Activated CD8-positive, alpha-beta T cell treated with anti-CD3 and anti-CD28 coated beads, Interleukin-2, amount 10 ng/mL, durations not matched to agents 7 days and 5 days (primary cell): Measurements from ENCODE around the gene CDCP2. TPM values are rescaled to one million over a fixed set of nuclear protein-coding genes. Genes with fewer than 3 reads are reported as not detected.

Experiments
- ATAC-seq: fragments of 150-1000 bp; cut with Tn5 transposase; one replicate; pipeline ENCODE4 v1.10.0; 2021; ENCODE audit warnings: moderate library complexity
- CTCF ChIA-PET: fragments of 350-600 bp; sonication (Branson Sonifier 250); formaldehyde crosslinking; loops from one replicate; lab custom pipeline; 2021; ENCODE audit warnings: antibody characterized with exemption; lab: Charles Lee
- POLR2A ChIA-PET: fragments of 350-600 bp; sonication (Branson Sonifier 250); formaldehyde crosslinking; loops from one replicate; lab custom pipeline; 2021; ENCODE audit warnings: antibody characterized with exemption; lab: Charles Lee
- DNase-seq: peaks from one replicate; pipeline ENCODE4 v3.0.0-alpha.2; 2020
- H3K27ac Mint-ChIP-seq: one replicate; pipeline ENCODE4 v1.8.0; 2021; ENCODE audit warnings: mild to moderate bottlenecking, mixed read lengths
- H3K27me3 Mint-ChIP-seq: one replicate; pipeline ENCODE4 v1.8.0; 2021; ENCODE audit warnings: low read depth, mixed read lengths
- H3K36me3 Mint-ChIP-seq: one replicate; pipeline ENCODE4 v1.8.0; 2021; ENCODE audit warnings: low read depth, mixed read lengths
- H3K4me1 Mint-ChIP-seq: one replicate; pipeline ENCODE4 v1.8.0; 2021; ENCODE audit warnings: low read depth, mixed read lengths
- H3K4me3 Mint-ChIP-seq: one replicate; pipeline ENCODE4 v1.8.0; 2021; ENCODE audit warnings: mild to moderate bottlenecking, mixed read lengths
- H3K9me3 Mint-ChIP-seq: one replicate; pipeline ENCODE4 v1.8.0; 2022; ENCODE audit warnings: mixed read lengths; ENCODE audit not compliant: insufficient read depth
- total RNA-seq, 2 experiments: library from RNA; stranded (reverse); gene quantifications; one replicate each; pipeline ENCODE4 v1.2.3, GENCODE V29; 2021

The CDCP2 gene
- total RNA-seq, 2 experiments from 2014 or later, result 0.16 TPM; not detected in 1

GRCh38 chr1:54153535-54154439 lies 987 bp upstream of the CDCP2 start:
- Mint-ChIP-seq H3K4me3 (no peak overlapping the region), H3K36me3 (no peaks in the 10 kb centered on the region), H3K9me3 (no peaks in the 10 kb centered on the region), H3K4me1 (peaks cover 5% of the 10 kb centered on the region), H3K27ac (no peak overlapping the region), H3K27me3 (peaks cover 3% of the 10 kb centered on the region)
- CTCF ChIA-PET, result no interaction called here
- no peak for ATAC-seq
- POLR2A ChIA-PET, result no interaction called here
- DNase-seq, result no peak

- no peaks in the 10 kb centered on the region for H3K36me3 Mint-ChIP-seq
- ChIA-PET CTCF (no interaction called here), POLR2A (no interaction called here)
- ATAC-seq (no peak), DNase-seq (no peak)
- no peak overlapping the region for H3K4me3 Mint-ChIP-seq
- no peaks in the 10 kb centered on the region for H3K27me3 Mint-ChIP-seq
- no peaks in the 10 kb centered on the region for H3K9me3 Mint-ChIP-seq
- no peak overlapping the region for H3K27ac Mint-ChIP-seq
- peaks cover 5% of the 10 kb centered on the region for H3K4me1 Mint-ChIP-seq
These were observed 1.8 kb downstream of the CDCP2 start for GRCh38 chr1:54151013-54151412.

- ChIA-PET CTCF (no interaction called here), POLR2A (interaction anchor here (0.8 kb wide), 1 partner anchor 35 kb away, joined by 3 read pairs; no protein-coding TSS in a partner anchor)
- DNase-seq, result no peak
- no peak overlapping the region for H3K4me3 Mint-ChIP-seq
- no peak for ATAC-seq
- H3K4me1 Mint-ChIP-seq, result peaks cover 5% of the 10 kb centered on the region
- H3K27me3 Mint-ChIP-seq, result peaks cover 2% of the 10 kb centered on the region
- no peaks in the 10 kb centered on the region for H3K36me3 Mint-ChIP-seq
- H3K9me3 Mint-ChIP-seq, result no peaks in the 10 kb centered on the region
- H3K27ac Mint-ChIP-seq, result no peak overlapping the region
These were observed 3.1 kb downstream of the CDCP2 start for GRCh38 chr1:54149734-54150133.

GRCh38 chr1:54144366-54144765 lies 8.4 kb downstream of the CDCP2 start:
- H3K36me3 Mint-ChIP-seq, result no peaks in the 10 kb centered on the region
- no peak for ATAC-seq
- H3K27me3 Mint-ChIP-seq, result peaks cover 2% of the 10 kb centered on the region
- H3K4me1 Mint-ChIP-seq, result no peaks in the 10 kb centered on the region
- no peak overlapping the region for H3K27ac Mint-ChIP-seq
- DNase-seq, result no peak
- H3K4me3 Mint-ChIP-seq, result no peak overlapping the region
- no peaks in the 10 kb centered on the region for H3K9me3 Mint-ChIP-seq
- ChIA-PET CTCF (no interaction called here), POLR2A (no interaction called here)

GRCh38 chr1:54142146-54142900 lies 10.5 kb downstream of the CDCP2 start:
- no peak overlapping the region for H3K27ac Mint-ChIP-seq
- POLR2A ChIA-PET, result interaction anchor here (0.7 kb wide), 1 partner anchor 17 kb away, joined by 3 read pairs; no protein-coding TSS in a partner anchor
- H3K36me3 Mint-ChIP-seq, result no peaks in the 10 kb centered on the region
- CTCF ChIA-PET, result no interaction called here
- no peaks in the 10 kb centered on the region for H3K4me1 Mint-ChIP-seq
- ATAC-seq, result no peak
- no peaks in the 10 kb centered on the region for H3K9me3 Mint-ChIP-seq
- no peak overlapping the region for H3K4me3 Mint-ChIP-seq
- H3K27me3 Mint-ChIP-seq, result peaks cover 2% of the 10 kb centered on the region
- DNase-seq, result no peak

GRCh38 chr1:54139711-54140110 lies 13.1 kb downstream of the CDCP2 start:
- no peaks in the 10 kb centered on the region for H3K36me3 Mint-ChIP-seq
- ATAC-seq, result no peak
- no peaks in the 10 kb centered on the region for H3K27me3 Mint-ChIP-seq
- H3K9me3 Mint-ChIP-seq, result no peaks in the 10 kb centered on the region
- no peak overlapping the region for H3K27ac Mint-ChIP-seq
- no peak overlapping the region for H3K4me3 Mint-ChIP-seq
- H3K4me1 Mint-ChIP-seq, result no peaks in the 10 kb centered on the region
- CTCF ChIA-PET, result no interaction called here
- POLR2A ChIA-PET, result interaction anchor here (0.6 kb wide), 1 partner anchor 74 kb away, joined by 3 read pairs; no protein-coding TSS in a partner anchor
- no peak for DNase-seq

- H3K4me1 Mint-ChIP-seq, result no peaks in the 10 kb centered on the region
- ATAC-seq (no peak), DNase-seq (no peak)
- no peaks in the 10 kb centered on the region for H3K9me3 Mint-ChIP-seq
- ChIA-PET CTCF (interaction anchor here (0.8 to 0.9 kb wide), 2 partner anchors 16 to 689 kb away, joined by 3 read pairs; no protein-coding TSS in a partner anchor), POLR2A (no interaction called here)
- H3K27me3 Mint-ChIP-seq, result no peaks in the 10 kb centered on the region
- H3K27ac Mint-ChIP-seq, result no peak overlapping the region
- H3K36me3 Mint-ChIP-seq, result no peaks in the 10 kb centered on the region
- no peak overlapping the region for H3K4me3 Mint-ChIP-seq
These were observed 13.8 kb downstream of the CDCP2 start for GRCh38 chr1:54138994-54139393.

- no peak overlapping the region for H3K27ac Mint-ChIP-seq
- CTCF ChIA-PET, result no interaction called here
- no peak for ATAC-seq
- H3K36me3 Mint-ChIP-seq, result no peaks in the 10 kb centered on the region
- no peaks in the 10 kb centered on the region for H3K4me1 Mint-ChIP-seq
- H3K9me3 Mint-ChIP-seq, result no peaks in the 10 kb centered on the region
- POLR2A ChIA-PET, result no interaction called here
- no peak for DNase-seq
- no peak overlapping the region for H3K4me3 Mint-ChIP-seq
- no peaks in the 10 kb centered on the region for H3K27me3 Mint-ChIP-seq
These were observed 15.2 kb downstream of the CDCP2 start for GRCh38 chr1:54137534-54138061.

- no peaks in the 10 kb centered on the region for H3K36me3 Mint-ChIP-seq
- ATAC-seq (no peak), DNase-seq (no peak)
- CTCF ChIA-PET, result no interaction called here
- no peaks in the 10 kb centered on the region for H3K27me3 Mint-ChIP-seq
- no peaks in the 10 kb centered on the region for H3K4me1 Mint-ChIP-seq
- no peaks in the 10 kb centered on the region for H3K9me3 Mint-ChIP-seq
- no peak overlapping the region for H3K4me3 Mint-ChIP-seq
- POLR2A ChIA-PET, result no interaction called here
- no peak overlapping the region for H3K27ac Mint-ChIP-seq
These were observed 15.8 kb downstream of the CDCP2 start for GRCh38 chr1:54136963-54137533.

GRCh38 chr1:54136269-54136896 lies 16.4 kb downstream of the CDCP2 start:
- DNase-seq (no peak), ATAC-seq (no peak)
- Mint-ChIP-seq H3K4me3 (no peak overlapping the region), H3K4me1 (no peaks in the 10 kb centered on the region), H3K36me3 (no peaks in the 10 kb centered on the region), H3K9me3 (no peaks in the 10 kb centered on the region), H3K27me3 (no peaks in the 10 kb centered on the region), H3K27ac (no peak overlapping the region)
- POLR2A ChIA-PET, result no interaction called here
- CTCF ChIA-PET, result no interaction called here

- ATAC-seq, result no peak
These were observed 17.2 kb downstream of the CDCP2 start for GRCh38 chr1:54135436-54136120.

More at GRCh38 chr1:54135436-54136120, 17.2 kb downstream of the CDCP2 start:
- Mint-ChIP-seq H3K27me3 (no peaks in the 10 kb centered on the region), H3K4me3 (no peak overlapping the region), H3K36me3 (no peaks in the 10 kb centered on the region), H3K27ac (no peak overlapping the region), H3K9me3 (no peaks in the 10 kb centered on the region), H3K4me1 (no peaks in the 10 kb centered on the region)
- DNase-seq, result no peak
- ChIA-PET CTCF (no interaction called here), POLR2A (no interaction called here)
